HG03139 (cell line): ENCODE data around the gene CD7.
A peak's percentile ranks its signal among the peaks of the same experiment; 100 is the strongest.

Experiments
- ATAC-seq: cut with Tn5 transposase; IDR thresholded peaks from one replicate; pipeline ENCODE4 v1.9.1; 2021; ENCODE audit not compliant: unreplicated experiment

CD7 gene

DNA sequence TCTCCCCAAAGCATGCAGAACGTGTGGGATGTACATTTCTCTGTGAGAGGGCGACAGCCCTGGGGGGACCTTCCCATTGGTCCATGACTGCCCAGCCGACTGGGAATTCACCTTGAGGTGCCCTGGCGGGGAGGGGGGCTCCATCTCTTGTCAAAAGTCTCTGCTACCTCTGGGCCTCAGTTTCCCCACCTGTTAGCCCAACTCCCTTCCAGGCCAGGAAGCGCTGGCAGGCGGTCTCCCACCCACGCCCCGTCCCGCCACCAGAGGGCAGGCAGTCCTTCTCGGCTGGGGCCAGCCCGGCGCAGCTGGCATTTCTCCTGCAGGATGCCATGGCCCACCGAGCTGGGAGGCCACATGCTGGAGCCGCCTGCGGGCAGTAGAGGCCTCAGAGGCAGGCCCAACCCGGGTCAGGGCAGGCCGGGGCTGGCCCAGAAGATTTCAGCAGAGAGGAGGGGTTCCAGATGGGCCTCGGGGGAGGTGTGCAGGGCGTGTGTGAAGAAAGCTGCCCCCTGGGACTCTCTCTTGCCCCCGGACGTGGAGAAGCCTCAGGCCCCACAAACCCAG lies 16.6 kb downstream of the CD7 start:
- ATAC-seq, result no peak

DNA sequence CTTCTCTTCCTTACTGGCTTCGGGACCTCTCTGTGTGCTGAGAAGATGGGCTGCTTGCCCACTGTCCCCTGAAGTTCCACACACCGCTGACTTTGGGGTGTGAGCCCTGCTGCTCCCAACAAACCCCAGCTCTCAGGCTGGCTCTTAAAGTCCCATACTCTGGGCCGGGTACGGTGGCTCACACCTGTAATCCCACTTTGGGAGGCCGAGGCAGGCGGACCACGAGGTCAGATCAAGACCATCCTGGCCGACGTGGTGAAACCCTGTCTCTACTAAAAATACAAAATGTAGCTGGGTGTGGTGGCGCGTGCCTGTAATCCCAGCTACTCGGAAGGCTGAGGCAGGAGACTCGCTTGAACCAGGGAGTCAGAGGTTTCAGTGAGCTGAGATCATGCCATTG lies 17.2 kb downstream of the CD7 start:
- ATAC-seq, result no peak

DNA sequence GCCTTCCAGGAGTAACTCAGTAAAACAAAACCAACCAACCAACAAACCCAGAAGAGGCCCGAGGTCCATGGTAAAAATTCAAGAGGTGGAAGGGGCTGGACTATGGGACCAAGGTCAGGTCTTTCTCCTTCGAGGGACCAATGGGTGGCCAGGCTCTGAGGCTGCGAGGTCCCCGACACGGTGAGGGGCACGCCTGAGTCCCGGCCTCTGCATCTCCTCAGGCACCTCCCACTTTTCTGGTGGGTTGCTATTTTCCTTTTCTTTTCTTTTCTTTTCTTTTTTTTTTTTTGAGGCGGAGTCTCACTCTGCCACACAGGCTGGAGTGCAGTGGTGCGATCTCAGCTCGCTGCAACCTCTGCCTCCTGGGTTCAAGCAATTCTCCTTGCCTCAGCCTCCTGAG lies 18.0 kb downstream of the CD7 start:
- no peak for ATAC-seq

DNA sequence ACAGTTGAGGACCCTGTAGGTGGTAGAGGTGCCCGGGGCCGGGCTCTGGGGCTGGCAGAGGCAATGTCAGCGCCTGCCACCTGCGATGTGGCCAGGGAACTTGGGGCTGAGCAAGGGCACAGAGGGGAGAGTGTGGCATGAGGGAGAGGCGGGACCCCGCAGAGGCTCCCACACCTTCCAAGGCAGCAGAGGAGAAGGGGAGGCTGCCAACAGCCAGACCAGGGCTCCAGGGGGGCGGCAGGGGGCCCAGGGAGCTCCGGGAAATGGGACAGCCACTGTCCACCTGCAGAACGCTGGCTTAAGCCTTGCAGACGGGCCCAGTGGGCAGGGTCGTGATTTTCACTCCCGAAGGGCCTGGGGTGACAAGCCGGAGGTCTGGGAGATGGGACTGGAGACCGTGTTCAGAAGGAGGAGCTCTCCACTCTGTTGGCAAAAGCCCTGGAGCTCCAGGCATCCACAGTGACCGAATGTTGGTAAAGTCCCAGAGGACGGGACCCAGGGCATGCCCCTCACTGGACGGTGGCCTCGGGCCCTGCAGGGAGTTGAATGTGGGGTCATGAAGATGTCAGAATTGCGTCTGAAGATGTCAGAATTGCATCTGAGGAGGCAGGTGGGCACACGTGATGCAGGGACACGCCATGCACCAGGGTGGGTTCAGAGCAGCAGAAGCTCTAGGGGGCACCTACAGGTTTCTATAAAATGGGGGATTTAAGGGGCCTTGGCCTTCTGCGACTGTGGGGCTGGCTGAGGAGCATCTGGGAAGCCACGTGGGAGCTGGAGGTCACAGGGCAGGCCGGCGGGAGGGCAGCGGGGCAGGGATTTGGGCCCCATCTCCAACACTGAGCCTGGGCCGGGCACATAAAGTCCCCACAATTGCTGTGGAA lies 18.6 kb downstream of the CD7 start:
- ATAC-seq, result no peak

DNA sequence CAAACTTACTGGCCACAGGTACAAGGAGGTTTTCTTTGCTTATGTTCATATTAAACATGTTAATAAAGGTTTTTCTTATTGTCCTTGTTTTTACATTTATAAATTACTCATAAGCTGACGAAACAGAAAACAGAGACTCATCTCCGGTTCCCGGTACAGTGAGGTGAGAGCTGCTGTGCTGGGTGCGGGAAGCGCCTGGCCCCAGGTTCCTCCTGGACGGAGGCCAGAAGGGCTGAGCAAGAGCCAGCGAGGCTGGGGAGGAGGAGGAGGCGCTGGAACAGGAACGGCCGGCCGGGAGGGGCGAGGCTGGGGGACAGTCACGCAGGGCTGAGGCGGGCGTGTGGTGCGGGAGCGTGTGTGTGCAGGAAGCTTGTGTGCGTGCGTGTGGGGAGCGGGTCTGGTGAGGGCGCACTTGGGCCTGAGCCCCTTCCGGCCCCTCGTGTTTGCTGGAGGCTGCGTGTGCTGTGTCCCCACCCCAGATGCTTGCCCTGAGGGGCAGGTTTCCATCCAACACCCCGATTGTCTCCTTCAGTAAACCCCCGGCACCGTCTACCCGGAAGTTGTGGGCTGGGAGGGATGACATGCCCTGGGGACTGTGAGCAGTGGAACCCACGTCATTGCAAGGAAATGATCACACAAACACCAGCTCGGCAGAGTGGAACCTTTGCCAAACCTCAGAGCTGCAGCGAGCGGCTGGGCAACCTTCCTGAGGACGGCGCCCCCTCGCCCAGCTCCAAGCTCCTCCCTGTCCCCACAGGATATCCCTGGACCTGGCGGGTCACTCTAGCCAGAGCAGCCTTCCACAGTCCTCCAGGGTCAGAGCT lies 19.5 kb downstream of the CD7 start:
- no peak for ATAC-seq

DNA sequence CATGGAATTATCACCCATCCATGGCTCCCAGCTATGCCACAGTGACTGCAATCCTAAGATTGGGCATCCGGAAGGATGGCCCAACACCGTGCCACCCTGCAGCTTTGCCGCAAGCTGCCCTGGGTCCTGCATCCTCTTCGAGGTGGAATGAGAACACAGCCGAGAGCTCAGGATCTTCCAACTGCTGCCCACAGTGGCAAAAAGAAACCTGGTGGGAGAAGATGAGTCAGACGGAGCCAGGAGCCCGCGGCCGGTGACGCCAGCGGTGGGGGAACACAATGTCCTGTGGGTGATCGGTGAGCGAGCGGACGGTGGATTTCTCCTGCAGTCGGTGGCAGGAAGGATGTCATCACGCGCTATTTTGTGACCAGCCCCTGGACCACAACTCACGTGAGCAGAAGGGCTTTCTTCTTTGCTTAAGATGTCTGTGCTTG lies 20.1 kb downstream of the CD7 start:
- no peak for ATAC-seq

DNA sequence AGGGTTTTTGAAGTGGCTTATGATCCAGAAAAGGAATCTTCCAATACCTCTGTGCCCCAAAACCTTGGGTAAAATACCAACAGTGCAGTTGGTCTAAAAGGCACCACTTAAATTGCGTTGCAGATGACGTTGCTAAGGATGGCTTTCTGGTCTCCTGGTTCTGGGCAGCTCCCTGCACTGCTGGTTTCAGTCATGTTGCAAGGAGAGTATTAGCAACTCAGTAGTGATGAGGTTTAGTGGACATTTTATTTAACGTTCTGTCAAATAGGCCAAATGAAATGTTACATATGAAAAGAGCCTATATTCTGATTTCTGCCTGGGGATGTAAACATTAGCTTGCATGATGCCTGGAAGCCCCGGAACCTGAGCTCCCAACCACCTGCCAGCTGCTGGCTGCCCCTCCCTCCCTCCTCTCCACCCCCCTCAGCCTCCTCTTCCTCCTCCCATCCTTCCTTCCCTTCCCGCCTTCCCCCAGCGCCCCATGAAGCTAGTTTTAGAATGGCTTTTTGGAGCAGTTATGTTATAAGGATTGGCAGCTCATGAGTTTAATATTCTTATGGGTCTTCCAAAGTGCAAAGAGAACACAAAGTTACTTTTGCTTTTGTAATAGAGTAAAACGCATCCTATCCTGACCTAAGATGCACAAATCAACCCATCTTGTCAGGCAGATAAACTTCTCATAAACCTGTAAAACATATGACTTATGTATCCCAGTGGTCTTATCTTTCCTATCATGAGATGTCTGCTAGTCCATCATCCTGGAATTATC lies 20.7 kb downstream of the CD7 start:
- no peak for ATAC-seq

DNA sequence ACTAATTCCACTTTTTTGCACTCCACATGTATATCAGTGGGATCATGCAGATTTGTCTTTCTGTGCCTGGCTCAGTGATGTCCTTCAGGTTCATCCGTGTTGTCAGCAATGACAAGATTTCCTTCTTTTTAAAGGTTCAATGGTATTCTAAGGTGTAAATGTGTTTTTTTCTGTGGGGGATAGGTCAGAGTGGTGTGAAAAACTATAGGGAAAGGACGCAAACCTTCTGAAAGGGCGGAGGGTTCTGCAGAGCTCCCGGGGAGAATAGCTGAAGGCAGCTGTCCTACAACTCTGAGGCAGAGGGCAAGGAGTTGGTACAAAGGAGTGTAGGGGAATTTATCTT lies 22.0 kb downstream of the CD7 start:
- ATAC-seq, result no peak

DNA sequence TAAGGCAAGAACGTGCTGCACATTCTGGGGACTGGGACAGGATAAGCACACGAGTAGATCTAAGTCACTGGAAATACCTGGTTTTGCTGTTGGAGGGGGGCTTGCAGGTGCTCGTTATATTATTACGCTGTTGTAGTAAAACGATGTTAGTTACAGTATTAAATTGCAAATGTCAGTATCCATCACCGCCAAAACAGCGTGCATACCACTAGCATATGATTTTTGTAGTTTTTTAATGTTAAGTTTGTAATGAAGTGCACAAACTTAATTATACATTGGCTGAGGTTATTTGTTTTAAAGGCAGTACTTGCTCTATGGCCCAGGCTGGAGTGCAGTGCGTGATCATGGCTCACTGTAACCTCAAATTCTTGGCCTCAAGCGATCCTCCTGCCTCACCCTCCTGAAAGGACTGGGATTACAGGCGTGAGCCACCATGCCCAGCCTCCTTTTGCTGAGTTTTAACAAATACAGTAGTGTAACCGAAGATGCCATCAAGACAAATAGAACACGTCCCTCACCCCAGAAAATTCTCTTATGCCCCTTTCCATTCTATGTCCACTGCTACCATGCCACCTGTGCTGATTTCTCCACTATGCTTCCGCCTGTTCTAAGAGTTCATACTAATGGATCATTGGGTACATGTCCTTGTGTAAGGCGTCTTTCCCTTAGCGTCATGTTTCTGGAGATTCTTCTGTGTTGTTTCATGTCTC lies 23.2 kb downstream of the CD7 start:
- no peak for ATAC-seq

DNA sequence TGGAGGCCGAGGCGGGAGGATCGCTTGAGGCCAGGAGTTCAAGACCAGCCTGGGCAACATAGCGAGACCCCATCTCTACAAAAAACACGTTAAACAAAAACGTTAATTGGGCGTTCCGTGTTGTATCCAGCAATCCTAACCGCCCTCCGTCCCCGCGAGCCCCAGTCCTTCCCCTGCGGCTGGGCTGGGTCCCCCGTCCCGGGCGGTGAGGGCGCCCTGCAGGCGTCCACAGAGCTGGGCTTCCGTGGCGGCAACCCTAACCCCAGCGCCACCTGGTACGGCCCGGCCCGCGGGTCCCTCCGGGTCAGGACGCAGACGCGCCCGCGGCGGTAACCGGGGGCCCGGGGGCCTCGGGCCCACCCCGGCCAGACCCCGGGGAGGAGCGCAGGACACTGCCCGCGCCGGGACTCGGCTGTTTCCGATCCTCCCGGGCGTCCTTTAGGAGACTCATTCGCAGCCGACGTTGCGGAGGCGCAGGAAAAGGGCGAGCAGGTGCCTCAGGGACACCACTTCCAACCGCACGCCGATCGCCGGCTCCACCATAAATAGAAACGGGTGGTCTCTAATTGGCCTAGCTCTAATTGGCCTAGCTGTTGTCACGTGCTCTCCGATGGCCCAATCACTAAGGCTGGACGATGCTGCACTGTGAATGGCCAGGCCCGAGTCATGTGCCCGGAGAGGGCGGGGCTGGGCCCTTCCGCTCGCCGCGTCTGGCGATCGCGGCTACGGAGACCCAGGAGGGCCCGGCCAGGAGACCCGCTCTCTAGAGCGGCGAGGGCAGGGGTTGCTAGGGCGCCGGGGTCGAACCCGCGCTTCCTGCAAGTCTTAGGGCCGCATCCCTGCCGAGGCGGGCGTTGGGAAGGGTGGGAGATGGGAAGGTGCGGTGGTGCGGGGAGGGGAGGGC lies 24.9 kb downstream of the CD7 start:
- peak; percentile 89 for ATAC-seq

DNA sequence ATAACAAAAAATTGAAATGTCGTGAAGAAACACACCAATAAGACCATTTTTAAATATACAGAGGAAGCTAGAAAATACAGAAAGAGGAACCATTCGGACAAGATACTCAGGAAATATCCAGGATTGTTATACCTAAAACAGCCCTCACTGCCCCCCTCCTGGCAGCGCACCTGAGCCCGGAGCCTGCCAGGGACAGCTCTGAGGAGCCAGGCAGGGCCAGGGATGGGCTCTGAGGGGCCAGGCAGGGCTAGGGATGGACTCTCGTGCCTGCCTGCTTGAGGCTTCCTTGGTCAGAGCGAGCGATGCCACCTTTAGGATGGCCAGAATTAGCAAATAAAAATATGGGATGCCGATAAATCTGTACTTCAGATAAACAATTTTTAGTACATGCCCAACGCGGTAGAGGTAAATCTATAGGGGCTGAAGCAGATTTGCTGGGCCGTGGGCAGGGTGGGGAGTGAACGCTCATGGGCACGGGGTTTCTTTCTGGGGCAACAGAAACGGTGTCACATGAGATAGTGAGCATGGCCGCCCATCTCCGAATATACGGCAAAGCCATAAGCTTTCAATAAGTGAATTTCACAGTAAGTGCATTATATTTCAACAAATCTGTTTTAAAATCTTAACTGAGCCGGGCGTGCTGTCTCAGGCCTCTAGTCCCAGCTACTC lies 25.7 kb downstream of the CD7 start:
- ATAC-seq, result no peak

DNA sequence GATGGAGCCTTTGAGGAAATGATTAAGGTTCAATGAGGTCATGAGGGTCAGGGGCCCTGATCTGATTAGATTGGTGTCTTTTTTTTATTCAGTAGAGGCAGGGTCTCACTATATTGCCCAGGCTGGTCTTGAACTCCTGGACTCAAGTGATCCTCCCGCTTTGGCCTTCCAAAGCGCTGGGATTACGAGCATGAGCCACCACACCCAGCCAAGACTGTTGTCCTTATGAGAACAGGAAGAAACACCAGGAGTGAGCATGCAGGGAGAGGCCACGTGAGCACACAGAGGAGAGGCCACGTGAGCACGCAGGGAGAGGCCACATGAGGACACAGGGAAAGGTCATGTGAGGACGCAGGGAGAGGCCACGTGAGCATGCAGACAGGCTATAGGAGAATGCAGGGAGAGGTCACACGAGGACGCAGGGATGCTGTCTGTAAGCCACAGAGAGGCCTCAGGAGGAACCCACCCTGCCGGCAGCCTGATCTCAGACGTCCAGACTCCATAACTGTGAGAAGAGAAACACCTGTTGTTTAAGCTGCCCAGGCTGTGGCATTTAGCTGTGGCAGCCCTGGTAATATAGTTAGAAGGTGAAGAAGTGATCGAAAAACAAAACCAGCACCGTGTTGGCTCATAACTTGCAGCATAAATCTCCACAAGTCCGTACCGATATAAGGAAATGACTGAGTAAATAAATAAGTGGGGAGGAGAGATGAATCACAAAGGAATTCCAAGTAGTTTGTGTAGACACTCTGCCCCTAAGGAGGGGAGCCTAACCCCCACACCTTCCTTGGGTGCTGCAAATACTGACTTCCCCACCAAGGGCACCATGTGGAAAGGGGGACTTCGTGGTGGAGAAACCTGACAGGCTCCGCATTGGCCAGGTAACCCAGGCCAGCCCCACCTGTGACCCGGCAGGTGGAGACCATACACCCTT lies 29.3 kb downstream of the CD7 start:
- ATAC-seq, result no peak

DNA sequence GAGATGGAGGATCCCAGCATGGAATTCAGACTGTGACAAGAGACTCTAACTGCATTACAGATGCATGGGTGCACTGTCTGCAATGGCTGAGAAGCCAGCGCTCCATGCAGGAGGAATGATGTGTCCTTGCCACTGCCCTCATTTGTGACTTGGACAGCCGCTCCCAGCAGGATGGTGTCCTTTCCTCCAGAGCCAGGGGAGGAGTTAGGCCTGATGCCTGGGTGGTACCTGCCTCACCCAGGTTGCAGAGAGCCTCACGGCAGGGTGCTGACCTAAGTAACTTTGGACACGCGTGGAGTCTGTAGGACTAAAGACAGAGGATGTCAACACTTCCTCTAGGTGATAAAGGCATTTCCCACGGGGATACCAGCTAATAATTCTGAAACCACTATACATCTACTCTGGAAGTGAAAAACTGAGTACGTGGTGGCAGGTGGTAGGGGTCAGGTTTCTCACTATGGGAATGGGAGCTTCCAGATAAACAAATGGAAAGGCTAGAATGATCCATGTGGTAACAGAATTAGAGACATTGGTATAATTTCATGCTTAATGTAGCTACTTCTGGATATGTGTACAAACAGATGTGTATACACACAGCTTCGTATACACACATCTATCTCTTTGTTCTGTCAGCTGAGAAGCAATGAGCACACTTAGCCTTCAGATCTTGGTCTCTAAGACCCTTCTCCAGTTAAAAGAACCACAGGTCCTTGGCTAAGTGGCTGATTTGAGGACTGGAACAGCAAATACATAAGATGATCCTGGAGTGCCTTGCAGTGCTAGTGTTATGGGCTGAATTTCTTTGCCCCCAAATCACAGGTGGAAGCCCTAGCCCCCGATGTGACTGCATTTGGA lies 30.2 kb downstream of the CD7 start:
- ATAC-seq, result no peak

DNA sequence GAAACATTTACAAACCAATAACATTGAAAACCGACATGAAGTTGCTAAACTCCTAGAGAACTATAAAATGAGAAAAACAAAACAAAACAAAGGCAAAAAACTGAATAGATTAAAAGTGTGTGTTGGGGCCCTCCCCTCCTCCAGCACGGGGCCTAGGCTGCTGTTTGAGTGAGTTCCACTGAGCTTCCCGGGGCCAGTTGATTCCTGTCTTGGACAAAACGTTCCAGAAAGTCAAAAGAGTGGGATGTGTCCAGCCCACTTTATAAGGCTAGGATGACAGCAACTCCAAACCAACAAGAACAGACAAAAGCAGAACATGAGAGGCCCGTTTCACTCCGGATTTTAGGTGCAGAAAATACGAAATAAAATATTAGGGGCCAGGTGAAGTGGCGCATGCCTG lies 32.3 kb downstream of the CD7 start:
- ATAC-seq, result no peak

DNA sequence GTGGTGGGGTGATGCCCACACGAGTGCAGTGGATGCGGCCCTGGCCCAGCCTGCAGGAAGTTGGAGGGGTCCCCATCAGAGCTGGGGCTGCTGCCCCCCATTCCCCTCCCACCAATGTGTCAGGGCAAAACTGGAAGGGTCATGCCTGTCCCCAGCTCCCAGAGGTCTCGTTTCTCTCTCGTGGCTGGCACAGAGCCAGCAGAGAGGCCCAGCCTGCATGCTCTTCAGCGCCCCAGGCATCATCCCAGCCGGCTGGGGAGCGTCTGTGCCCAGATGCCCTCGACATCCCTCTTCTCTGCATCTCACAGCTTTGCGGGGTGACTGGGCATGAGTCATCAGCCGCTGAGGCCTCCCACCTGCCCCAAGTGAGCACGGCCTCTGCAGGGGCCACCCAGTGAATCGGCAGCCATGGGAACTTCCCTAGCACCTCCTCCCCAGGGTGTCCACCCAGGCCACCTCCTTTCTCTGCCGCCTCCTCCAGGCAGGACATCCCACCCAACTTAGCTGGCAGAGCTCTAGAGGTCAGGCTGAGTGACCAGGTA lies 34.1 kb downstream of the CD7 start:
- no peak for ATAC-seq

DNA sequence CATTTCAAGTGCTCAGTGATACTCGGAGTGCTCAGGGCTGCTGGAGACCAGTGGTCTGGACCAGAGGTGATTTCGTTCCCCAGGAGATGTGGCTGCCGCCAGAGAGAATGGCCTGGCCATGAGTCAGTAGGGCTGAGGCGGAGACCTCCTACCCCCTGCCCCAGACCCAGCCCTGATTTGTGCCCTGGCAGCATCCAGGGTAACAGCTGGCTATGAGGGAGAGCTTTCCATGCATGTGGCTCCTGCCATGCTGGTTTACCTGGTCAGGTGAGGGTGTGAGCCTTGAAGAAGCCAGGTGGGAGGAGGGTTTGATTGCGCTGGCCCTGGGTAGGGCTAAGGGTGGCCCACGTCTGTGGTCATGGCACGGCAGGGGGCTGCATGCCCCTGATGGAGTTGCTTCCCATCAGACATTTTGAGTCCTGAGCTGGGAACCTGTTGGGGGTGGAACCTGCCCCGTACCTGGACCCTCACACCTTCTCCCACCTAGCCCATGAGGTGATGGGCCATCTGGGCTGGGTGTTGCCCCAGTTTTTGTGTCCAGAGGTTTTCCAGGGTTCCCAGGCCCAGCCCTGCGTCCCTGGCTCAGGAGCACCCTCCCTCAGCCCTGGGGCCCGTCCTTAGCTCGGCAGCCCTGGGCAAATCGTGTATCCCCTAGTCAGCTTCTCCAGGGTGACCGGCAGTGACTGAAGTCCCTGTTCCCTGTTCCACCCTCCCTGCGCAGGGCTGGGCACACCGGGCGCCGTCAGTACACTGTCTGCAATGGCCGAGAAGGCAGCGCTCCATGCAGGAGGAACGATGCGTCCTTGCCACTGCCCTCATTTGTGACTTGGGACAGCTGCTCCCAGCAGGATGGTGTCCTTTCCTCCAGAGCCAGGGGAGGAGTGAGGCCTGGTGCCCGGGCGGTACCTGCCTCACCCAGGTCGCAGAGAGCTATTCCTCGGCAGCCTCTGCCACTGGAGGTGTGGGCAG lies 34.9 kb downstream of the CD7 start:
- no peak for ATAC-seq
